Peyer's patch (tissue), 4 donors: Measurements from ENCODE around the gene VSTM2L. TPM values are rescaled to one million over a fixed set of nuclear protein-coding genes. Genes with fewer than 3 reads are reported as not detected.
A peak's percentile ranks its signal among the peaks of the same experiment; 100 is the strongest.

Experiments
- DNase-seq, 3 donors: peaks; one replicate each; pipeline ENCODE4 v3.0.0-alpha.2; 2017 to 2019
- H3K27ac ChIP-seq, 4 donors: fragments of 200-600 bp; sonication (generic); one replicate each; pipeline ENCODE4 v1.5.1; 2016 to 2019
- H3K27me3 ChIP-seq, 2 donors: fragments of 200-600 bp; sonication (generic); one replicate each; pipeline ENCODE4 v1.5.1; 2019
- H3K36me3 ChIP-seq, 3 donors: fragments of 200-600 bp; sonication (generic); one replicate each; pipeline ENCODE4 v1.5.1; 2016 to 2019
- H3K4me1 ChIP-seq, 4 donors: fragments of 200-600 bp; sonication (generic); one replicate each; pipeline ENCODE4 v1.5.1; 2016 to 2019
- H3K4me3 ChIP-seq, 4 donors: fragments of 200-600 bp; sonication (generic); 1 replicate in 3 of 4; 2 replicates in 1 of 4; pipeline ENCODE4 v1.5.1; 2016 to 2019; ENCODE audit warnings: mild to moderate bottlenecking in 1 of 4
- H3K9me3 ChIP-seq, 4 donors: fragments of 200-600 bp; sonication (generic); one replicate each; pipeline ENCODE4 v1.5.1; 2016 to 2019; ENCODE audit warnings: mild to moderate bottlenecking in 1 of 4
- POLR2A ChIP-seq, 2 donors: fragments of 450-650 bp; IDR thresholded peaks; one replicate each; pipeline ENCODE4 v1.5.1; 2017; ENCODE audit warnings: antibody characterized with exemption in 2 of 2, mild to moderate bottlenecking in 2 of 2, moderate library complexity in 2 of 2
- total RNA-seq, 4 donors: library from RNA; depleted of rRNA; stranded (reverse); fragments of >200 nt; gene quantifications; one replicate each; pipeline ENCODE4 v1.1.0, GENCODE V29; 2016
- TF ChIP-seq, protein P1 (sequence below), 6 experiments: fragments of 450-650 bp in 4 of 6; fragments of 200-600 bp in 2 of 6; sonication (generic) in 1 of 6; IDR thresholded peaks; one replicate each; pipeline ENCODE4 v1.5.1; 2017 to 2019; ENCODE audit warnings: antibody characterized with exemption in 6 of 6, mild to moderate bottlenecking in 3 of 6, moderate library complexity in 1 of 6

Gene VSTM2L
- total RNA-seq, 4 donors from 2014 or later, result 0.57 to 3.7 (median 0.80) TPM; not detected in 1

DNA sequence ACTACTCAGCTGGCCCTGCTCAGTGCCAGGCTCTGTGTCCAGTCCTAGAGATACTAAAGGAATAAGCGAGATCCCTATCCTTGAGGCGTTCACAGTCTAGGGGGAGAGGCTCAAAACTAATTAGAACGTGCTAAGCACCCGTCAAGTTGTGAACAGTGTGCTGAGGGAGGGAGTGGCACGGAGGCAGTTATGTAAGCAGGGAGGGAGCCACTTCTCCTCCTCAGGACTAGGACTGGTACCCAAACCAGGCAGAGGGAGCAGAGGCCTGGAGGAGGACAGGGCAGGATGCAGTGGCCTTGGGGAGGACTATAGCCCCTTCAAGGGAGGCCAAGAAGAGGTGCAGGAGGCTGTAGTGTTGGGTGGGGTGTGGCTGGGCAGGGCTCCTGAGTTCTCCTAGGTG, 39.6 kb upstream of the VSTM2L start:
- DNase-seq, result no peak
- Histone ChIP-seq H3K4me1 (no peaks in the 10 kb centered on the region), H3K36me3 (peaks cover 0 to 67% (median 0%) of the 10 kb centered on the region in 3 donors), H3K27me3 (no peaks in the 10 kb centered on the region), H3K4me3 (no peak overlapping the region), H3K9me3 (no peaks in the 10 kb centered on the region), H3K27ac (no peak overlapping the region)
- TF ChIP-seq, protein P1, sequence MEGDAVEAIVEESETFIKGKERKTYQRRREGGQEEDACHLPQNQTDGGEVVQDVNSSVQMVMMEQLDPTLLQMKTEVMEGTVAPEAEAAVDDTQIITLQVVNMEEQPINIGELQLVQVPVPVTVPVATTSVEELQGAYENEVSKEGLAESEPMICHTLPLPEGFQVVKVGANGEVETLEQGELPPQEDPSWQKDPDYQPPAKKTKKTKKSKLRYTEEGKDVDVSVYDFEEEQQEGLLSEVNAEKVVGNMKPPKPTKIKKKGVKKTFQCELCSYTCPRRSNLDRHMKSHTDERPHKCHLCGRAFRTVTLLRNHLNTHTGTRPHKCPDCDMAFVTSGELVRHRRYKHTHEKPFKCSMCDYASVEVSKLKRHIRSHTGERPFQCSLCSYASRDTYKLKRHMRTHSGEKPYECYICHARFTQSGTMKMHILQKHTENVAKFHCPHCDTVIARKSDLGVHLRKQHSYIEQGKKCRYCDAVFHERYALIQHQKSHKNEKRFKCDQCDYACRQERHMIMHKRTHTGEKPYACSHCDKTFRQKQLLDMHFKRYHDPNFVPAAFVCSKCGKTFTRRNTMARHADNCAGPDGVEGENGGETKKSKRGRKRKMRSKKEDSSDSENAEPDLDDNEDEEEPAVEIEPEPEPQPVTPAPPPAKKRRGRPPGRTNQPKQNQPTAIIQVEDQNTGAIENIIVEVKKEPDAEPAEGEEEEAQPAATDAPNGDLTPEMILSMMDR (IDR thresholded peaks at IDR 0.05), result no peak
- no peak for TF ChIP-seq POLR2A (IDR thresholded peaks at IDR 0.05)

DNA sequence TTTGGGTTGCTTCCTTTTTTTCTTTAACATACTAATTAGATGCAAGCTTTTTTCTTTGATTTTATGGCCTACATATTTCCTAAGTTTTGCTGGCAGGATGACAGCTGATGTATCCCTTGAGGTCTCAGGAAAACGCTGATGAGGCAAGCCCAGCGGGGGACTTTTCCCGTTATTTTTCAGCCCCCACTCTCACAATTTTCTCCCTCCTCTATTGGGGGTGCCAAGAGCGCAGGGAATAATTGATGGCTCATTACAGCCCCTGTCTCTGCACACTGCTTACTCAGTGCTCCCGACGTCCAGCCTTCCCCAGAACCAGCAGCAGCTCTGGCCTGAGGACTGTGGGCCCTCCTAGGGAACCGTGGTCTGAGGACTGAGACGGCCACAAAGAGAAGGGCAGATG, 38.6 kb upstream of the VSTM2L start:
- H3K36me3 ChIP-seq, result peaks cover 0 to 70% (median 0%) of the 10 kb centered on the region in 3 donors
- no peak overlapping the region for H3K27ac ChIP-seq
- H3K9me3 ChIP-seq, result no peaks in the 10 kb centered on the region
- TF ChIP-seq POLR2A (IDR thresholded peaks at IDR 0.05), result no peak
- TF ChIP-seq, protein P1 (IDR thresholded peaks at IDR 0.05), result no peak
- DNase-seq, result no peak
- no peak overlapping the region for H3K4me3 ChIP-seq
- H3K4me1 ChIP-seq, result no peaks in the 10 kb centered on the region
- H3K27me3 ChIP-seq, result no peaks in the 10 kb centered on the region

DNA sequence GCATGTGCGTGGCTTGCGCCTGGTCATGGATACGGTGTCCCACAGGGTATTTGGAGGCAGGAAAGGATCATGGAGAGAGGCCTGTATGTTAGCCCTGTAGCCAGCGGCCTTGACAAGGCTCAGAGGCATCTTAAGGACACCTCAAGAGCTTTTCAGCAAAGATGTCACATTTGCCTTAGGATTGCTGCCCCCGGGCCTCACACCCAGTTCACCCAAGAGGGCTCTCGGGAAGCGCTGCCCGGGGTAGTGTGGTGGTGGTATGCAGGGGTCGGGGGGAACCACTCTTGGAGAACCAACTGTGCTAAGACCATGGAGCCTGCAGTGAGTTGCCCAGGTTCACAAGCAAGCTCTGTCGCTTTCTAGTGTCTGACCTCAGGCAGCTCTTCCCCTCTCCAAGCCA, 36.9 kb upstream of the VSTM2L start:
- Histone ChIP-seq H3K9me3 (no peaks in the 10 kb centered on the region), H3K4me3 (no peak overlapping the region), H3K36me3 (peaks cover 0 to 64% (median 0%) of the 10 kb centered on the region in 3 donors), H3K4me1 (no peaks in the 10 kb centered on the region), H3K27me3 (no peaks in the 10 kb centered on the region), H3K27ac (no peak overlapping the region)
- TF ChIP-seq, protein P1 (IDR thresholded peaks at IDR 0.05), result no peak
- TF ChIP-seq POLR2A (IDR thresholded peaks at IDR 0.05), result no peak
- no peak for DNase-seq

DNA sequence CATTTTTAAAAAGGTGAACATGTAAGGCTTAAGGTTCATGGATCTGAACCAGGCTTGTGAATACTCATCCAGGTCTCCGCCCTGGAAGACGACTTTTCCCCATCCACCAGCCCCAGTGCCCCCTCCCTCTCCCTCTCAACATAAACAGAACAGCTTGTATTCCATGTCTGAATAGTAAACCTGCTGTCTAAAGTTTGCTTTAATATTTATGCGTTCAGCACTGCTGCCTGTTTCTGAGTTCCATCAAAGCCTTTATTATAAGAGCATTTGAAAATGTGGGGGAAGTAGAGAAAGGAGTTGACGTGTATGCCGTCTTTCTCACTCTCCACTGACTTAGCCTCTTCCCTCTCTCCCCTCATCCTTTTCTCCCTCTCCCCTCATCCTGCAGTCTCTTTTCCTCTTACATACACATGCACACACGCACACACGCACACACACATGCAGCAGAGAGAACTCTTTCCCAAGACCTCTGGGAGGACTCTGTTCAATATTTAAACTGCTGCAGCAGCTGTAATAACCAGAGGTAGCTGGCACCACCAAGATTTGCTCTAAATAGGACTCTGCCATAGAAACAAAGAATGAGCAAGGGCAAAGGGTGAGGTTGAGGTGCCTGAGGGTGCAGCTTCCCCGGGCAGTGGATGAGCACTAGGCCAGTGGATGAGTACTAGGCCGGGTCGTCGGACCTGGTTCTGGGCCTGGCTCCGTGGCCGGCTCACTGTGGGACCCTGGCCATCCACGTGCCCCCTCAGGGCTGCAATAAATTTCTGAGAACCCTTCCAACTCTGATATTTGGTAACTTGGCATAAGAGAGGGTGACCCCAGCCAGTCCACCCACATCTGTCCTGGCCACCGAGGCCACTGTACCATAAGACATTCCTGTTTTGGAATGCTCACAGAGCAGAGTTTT, 35.4 kb upstream of the VSTM2L start:
- DNase-seq, result peak in 1 of 3 donors; percentile 8
- no peaks in the 10 kb centered on the region for H3K4me1 ChIP-seq
- H3K27ac ChIP-seq, result no peak overlapping the region
- no peaks in the 10 kb centered on the region for H3K27me3 ChIP-seq
- H3K9me3 ChIP-seq, result no peaks in the 10 kb centered on the region
- no peak overlapping the region for H3K4me3 ChIP-seq
- TF ChIP-seq POLR2A (IDR thresholded peaks at IDR 0.05), result no peak
- TF ChIP-seq, protein P1 (IDR thresholded peaks at IDR 0.05), result no peak
- H3K36me3 ChIP-seq, result peaks cover 0 to 62% (median 0%) of the 10 kb centered on the region in 3 donors

DNA sequence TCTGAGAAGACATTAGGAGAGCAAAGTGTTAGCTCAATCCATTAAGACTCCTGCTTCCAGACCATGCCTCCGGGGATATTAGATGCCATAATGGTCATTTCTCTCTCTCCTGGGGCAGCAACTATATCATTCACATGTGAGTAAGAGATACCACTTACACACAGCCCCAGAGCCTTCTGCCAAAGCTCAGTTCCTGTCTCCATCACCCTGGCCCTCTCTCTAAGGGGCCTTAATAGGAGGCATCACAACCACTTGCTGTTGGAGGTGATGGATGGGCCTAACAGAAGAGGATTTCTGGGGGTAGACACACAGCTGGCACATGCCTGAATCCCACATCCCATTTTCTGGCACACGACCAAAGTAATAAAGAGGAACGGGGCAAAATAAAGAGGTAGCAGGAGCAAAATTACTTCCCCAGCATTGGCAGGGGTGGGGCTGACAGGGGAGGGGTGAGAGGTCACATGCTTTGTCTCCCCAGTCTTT, 34.0 kb upstream of the VSTM2L start:
- no peak overlapping the region for H3K27ac ChIP-seq
- peak in 1 of 3 donors; percentile 10 for DNase-seq
- H3K9me3 ChIP-seq, result no peaks in the 10 kb centered on the region
- TF ChIP-seq POLR2A (IDR thresholded peaks at IDR 0.05), result no peak
- TF ChIP-seq, protein P1 (IDR thresholded peaks at IDR 0.05), result no peak
- no peaks in the 10 kb centered on the region for H3K4me1 ChIP-seq
- H3K27me3 ChIP-seq, result no peaks in the 10 kb centered on the region
- H3K4me3 ChIP-seq, result no peak overlapping the region
- H3K36me3 ChIP-seq, result peaks cover 0 to 62% (median 0%) of the 10 kb centered on the region in 3 donors
